ENCODE data around the gene DIP2C. TPM values are rescaled to one million over a fixed set of nuclear protein-coding genes. Genes with fewer than 3 reads are reported as not detected.
"Not testable (repeated sequence)": the region's sequence is repeated elsewhere in the genome, so short reads cannot be mapped to it uniquely, and the experiment has no call there.

The DIP2C gene
- total and polyA plus RNA-seq, 7 experiments from 2014 or later: 1.1 to 8.7 (median 4.5) TPM

DNA sequence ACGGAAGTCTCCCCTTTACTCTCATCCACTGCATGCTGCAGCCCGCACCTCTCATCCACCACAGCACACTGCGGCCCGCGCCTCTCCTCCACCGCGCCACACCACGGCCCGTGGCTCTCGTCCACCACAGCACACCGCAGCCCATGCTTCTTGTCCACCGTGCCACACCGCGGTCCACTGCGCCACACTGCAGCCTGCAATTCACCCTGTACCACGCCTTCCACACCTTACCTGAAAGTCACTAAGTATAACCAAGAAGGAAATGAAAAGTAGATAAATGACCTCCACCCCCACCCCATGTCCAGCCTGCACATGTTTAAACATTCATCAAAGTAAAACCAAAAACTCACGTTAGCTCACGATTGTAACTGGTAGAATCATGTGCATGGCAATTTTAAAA lies 176.1 kb downstream of the DIP2C start:
- Histone ChIP-seq H3K4me1 (ENCODE audit: control insufficient read depth in 2 of 2, insufficient read depth in 2 of 2, low read length in 2 of 2) (no peaks in the 10 kb centered on the region), H3K27ac (ENCODE audit: low read depth, low read length) (no peak overlapping the region), H3K36me3 (ENCODE audit: control insufficient read depth in 2 of 3, insufficient read depth in 3 of 3, low read length in 3 of 3) (no peaks in the 10 kb centered on the region), H3K9me3 (ENCODE audit: control insufficient read depth in 2 of 3, low read length in 3 of 3) (no peaks in the 10 kb centered on the region), H3K27me3 (ENCODE audit: control insufficient read depth in 2 of 2, insufficient read depth in 2 of 2, low read length in 2 of 2) (no peaks in the 10 kb centered on the region), H3K4me3 (ENCODE audit: low read length) (no peak overlapping the region)
- DNase-seq (no peak), ATAC-seq (no peak)
- peaks cover 0 to 9% (median 0%) of the 10 kb centered on the region in 5 donors for H3K27me3 Mint-ChIP-seq
- H3K36me3 Mint-ChIP-seq: no peaks in the 10 kb centered on the region
- ChIA-PET POLR2A (no interaction called here), CTCF (interaction anchor here (0.6 to 0.7 kb wide), 2 partner anchors 45 to 437 kb away, joined by 3 to 5 read pairs; no protein-coding TSS in a partner anchor)
- peak overlapping the region in 1 of 10 donors; percentile 41 for H3K4me3 Mint-ChIP-seq
- peak overlapping the region in 2 of 9 donors; percentile 45 to 76 for H3K27ac Mint-ChIP-seq
- peaks cover 7 to 29% (median 13%) of the 10 kb centered on the region in 7 donors for H3K4me1 Mint-ChIP-seq
- intact Hi-C loops (cut with micrococcal nuclease): loop anchor here in 1 of 2 donors (5.0 to 10.0 kb wide), 2 partner anchors 336 to 561 kb away; no protein-coding TSS in a partner anchor
- H3K9me3 Mint-ChIP-seq: peaks cover 0 to 2% (median 0%) of the 10 kb centered on the region in 11 donors

DNA sequence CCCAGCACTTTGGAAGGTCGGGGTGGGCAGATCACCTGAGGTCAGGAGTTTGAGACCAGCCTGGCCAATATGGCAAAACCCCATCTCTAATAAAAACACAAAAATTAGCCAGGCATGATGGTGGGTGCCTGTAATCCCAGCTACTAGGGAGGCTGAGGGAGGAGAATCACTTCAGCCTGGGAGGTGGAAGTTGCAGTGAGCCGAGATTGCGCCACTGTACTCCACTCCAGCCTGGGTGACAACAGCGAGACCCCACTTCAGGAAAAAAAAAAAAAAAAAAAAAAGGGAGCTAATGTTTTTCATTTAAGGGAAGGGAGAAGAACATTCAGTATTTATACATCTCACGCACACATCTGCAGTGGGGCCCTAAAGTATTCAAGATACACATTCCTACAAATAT lies 176.8 kb downstream of the DIP2C start:
- H3K4me1 ChIP-seq (ENCODE audit: control insufficient read depth in 2 of 2, insufficient read depth in 2 of 2, low read length in 2 of 2); H3K36me3 Mint-ChIP-seq; H3K4me3 ChIP-seq (ENCODE audit: low read length); H3K27me3 Mint-ChIP-seq; H3K27ac Mint-ChIP-seq; POLR2A ChIA-PET; ATAC-seq; H3K9me3 Mint-ChIP-seq; H3K4me3 Mint-ChIP-seq; H3K9me3 ChIP-seq (ENCODE audit: control insufficient read depth in 2 of 3, low read length in 3 of 3); H3K27ac ChIP-seq (ENCODE audit: low read depth, low read length); DNase-seq; H3K27me3 ChIP-seq (ENCODE audit: control insufficient read depth in 2 of 2, insufficient read depth in 2 of 2, low read length in 2 of 2); H3K36me3 ChIP-seq (ENCODE audit: control insufficient read depth in 2 of 3, insufficient read depth in 3 of 3, low read length in 3 of 3): not testable (repeated sequence)
- CTCF ChIA-PET: interaction anchor here (0.6 to 0.7 kb wide), 3 partner anchors 44 to 438 kb away, joined by 3 to 5 read pairs (median 3); no protein-coding TSS in a partner anchor
- peaks cover 7 to 34% (median 13%) of the 10 kb centered on the region in 7 donors for H3K4me1 Mint-ChIP-seq
- intact Hi-C loops (cut with micrococcal nuclease): loop anchor here in 1 of 2 donors (5.0 to 10.0 kb wide), 2 partner anchors 335 to 562 kb away; no protein-coding TSS in a partner anchor

DNA sequence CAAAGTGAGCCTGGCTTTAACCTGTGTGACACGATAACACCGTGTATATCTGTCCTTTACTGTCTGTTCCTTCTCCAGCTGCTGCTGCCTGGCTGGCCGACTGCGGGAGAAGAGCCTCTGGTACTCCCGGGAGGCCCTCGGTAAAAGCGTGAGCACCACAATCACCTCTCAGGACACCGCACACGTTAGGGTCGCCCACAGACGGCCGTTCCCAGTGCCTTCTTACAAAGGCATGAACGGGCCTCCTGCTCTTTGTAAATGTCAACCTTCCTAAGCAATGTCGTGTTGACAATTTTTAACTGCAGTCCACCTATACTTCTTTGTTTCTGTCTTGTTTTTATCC lies 177.6 kb downstream of the DIP2C start:
- Mint-ChIP-seq H3K27me3 (peaks cover 0 to 9% (median 4%) of the 10 kb centered on the region in 5 donors), H3K4me3 (no peak overlapping the region), H3K9me3 (peaks cover 0 to 2% (median 0%) of the 10 kb centered on the region in 11 donors), H3K4me1 (peaks cover 7 to 30% (median 13%) of the 10 kb centered on the region in 7 donors), H3K36me3 (no peaks in the 10 kb centered on the region), H3K27ac (no peak overlapping the region)
- ChIA-PET CTCF (interaction anchor here (0.9 kb wide), 2 partner anchors 61 to 112 kb away, joined by 3 read pairs; no protein-coding TSS in a partner anchor), POLR2A (no interaction called here)
- H3K9me3 ChIP-seq (ENCODE audit: control insufficient read depth in 2 of 3, low read length in 3 of 3): no peaks in the 10 kb centered on the region
- H3K27ac ChIP-seq (ENCODE audit: low read depth, low read length): no peak overlapping the region
- no peaks in the 10 kb centered on the region for H3K4me1 ChIP-seq (ENCODE audit: control insufficient read depth in 2 of 2, insufficient read depth in 2 of 2, low read length in 2 of 2)
- no peak overlapping the region for H3K4me3 ChIP-seq (ENCODE audit: low read length)
- H3K36me3 ChIP-seq (ENCODE audit: control insufficient read depth in 2 of 3, insufficient read depth in 3 of 3, low read length in 3 of 3): no peaks in the 10 kb centered on the region
- intact Hi-C loops (cut with micrococcal nuclease): loop anchor here (2.0 to 10.0 kb wide), 4 partner anchors 61 to 563 kb away; no protein-coding TSS in a partner anchor
- ATAC-seq (no peak), DNase-seq (no peak)
- H3K27me3 ChIP-seq (ENCODE audit: control insufficient read depth in 2 of 2, insufficient read depth in 2 of 2, low read length in 2 of 2): no peaks in the 10 kb centered on the region

DNA sequence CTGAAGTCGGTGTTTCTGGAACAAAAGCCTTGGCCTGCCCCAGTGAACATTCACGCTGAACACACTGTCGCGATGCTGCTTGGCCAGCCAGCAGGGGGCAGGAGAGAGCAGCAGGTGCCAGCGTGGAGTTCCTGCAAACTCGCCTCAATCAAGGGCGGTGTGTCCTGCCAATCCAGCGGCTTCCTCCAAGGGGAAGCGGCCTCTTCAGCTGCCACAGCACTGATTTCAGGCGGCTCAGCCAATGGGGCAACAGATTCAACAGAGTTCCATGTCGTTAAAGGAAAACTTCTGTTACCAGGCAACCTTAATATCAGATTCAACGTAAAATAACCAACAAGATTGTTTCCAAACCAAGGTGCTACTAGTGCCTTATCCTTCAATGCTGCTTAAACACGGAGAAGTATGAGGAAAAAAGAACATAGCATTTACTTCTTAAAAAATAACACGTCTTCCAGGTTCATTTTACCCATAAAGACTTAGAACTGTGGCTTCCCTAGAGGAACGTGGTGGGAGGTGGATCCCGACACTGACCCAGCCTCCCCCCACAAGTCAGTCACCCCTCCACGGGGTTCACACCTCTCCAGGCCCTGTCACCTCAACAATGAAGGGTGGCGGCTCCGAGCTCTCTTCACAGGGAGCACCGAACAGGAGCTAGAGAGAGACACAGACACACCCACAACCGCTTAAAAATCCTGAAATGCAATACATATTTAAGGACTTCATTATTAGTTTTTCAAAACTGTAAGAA lies 178.2 kb downstream of the DIP2C start:
- Mint-ChIP-seq H3K9me3 (peaks cover 0 to 2% (median 0%) of the 10 kb centered on the region in 11 donors), H3K4me3 (peak overlapping the region in 6 of 10 donors; percentile 1 to 41 (median 23)), H3K4me1 (peaks cover 7 to 30% (median 13%) of the 10 kb centered on the region in 7 donors), H3K27me3 (peaks cover 0 to 9% (median 4%) of the 10 kb centered on the region in 5 donors), H3K27ac (peak overlapping the region in 4 of 9 donors; percentile 9 to 89 (median 64)), H3K36me3 (no peaks in the 10 kb centered on the region)
- intact Hi-C loops (cut with micrococcal nuclease): loop anchor here (2.0 to 10.0 kb wide), 4 partner anchors 60 to 564 kb away; no protein-coding TSS in a partner anchor
- ChIA-PET CTCF (interaction anchor here (0.9 kb wide), 2 partner anchors 60 to 112 kb away, joined by 3 read pairs; no protein-coding TSS in a partner anchor), POLR2A (interaction anchor here (1.0 to 1.3 kb wide), 3 partner anchors 25 to 41 kb away, joined by 3 to 4 read pairs (median 4); no protein-coding TSS in a partner anchor)
- Histone ChIP-seq H3K36me3 (ENCODE audit: control insufficient read depth in 2 of 3, insufficient read depth in 3 of 3, low read length in 3 of 3) (no peaks in the 10 kb centered on the region), H3K4me3 (ENCODE audit: low read length) (no peak overlapping the region), H3K27me3 (ENCODE audit: control insufficient read depth in 2 of 2, insufficient read depth in 2 of 2, low read length in 2 of 2) (no peaks in the 10 kb centered on the region), H3K4me1 (ENCODE audit: control insufficient read depth in 2 of 2, insufficient read depth in 2 of 2, low read length in 2 of 2) (no peaks in the 10 kb centered on the region), H3K27ac (ENCODE audit: low read depth, low read length) (no peak overlapping the region), H3K9me3 (ENCODE audit: control insufficient read depth in 2 of 3, low read length in 3 of 3) (no peaks in the 10 kb centered on the region)
- DNase-seq: peak; percentile 55 to 88 (median 71)
- ATAC-seq: peak; percentile 85

DNA sequence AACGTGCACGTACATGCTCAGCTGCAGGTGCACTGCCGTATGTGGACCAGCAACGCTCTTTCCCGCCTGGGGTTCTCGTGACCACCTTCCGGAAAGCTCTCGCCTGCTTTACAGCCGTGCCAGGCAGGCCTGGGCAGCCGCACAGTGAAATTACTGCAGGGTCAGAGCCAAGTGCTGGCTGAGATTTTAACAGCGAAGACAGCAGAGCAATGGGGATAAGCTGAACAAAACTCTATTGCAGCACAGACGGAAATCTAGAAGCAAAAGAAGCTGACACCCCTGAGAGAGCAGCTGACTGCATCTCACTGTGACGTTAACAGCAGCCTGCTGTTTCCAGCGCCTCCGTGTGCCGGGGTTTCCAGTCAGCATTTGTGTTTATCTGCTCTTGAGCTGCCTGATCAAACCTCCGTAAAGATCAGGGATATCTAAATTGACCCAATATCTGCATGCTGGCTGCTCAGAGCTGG lies 179.0 kb downstream of the DIP2C start:
- H3K4me3 Mint-ChIP-seq: peak overlapping the region in 3 of 10 donors; percentile 20 to 41 (median 21)
- intact Hi-C loops (cut with micrococcal nuclease): loop anchor here (2.0 to 10.0 kb wide), 4 partner anchors 60 to 564 kb away; no protein-coding TSS in a partner anchor
- H3K9me3 ChIP-seq (ENCODE audit: control insufficient read depth in 2 of 3, low read length in 3 of 3): no peaks in the 10 kb centered on the region
- peaks cover 0 to 9% (median 4%) of the 10 kb centered on the region in 5 donors for H3K27me3 Mint-ChIP-seq
- peaks cover 7 to 30% (median 13%) of the 10 kb centered on the region in 7 donors for H3K4me1 Mint-ChIP-seq
- peak overlapping the region in 4 of 9 donors; percentile 52 to 89 (median 80) for H3K27ac Mint-ChIP-seq
- no peak overlapping the region for H3K4me3 ChIP-seq (ENCODE audit: low read length)
- ChIA-PET POLR2A (interaction anchor here (1.0 to 1.6 kb wide), 4 partner anchors 23 to 41 kb away, joined by 3 to 7 read pairs (median 4); no protein-coding TSS in a partner anchor), CTCF (interaction anchor here (1.1 kb wide), 1 partner anchor 10 kb away, joined by 3 read pairs; no protein-coding TSS in a partner anchor)
- no peaks in the 10 kb centered on the region for H3K27me3 ChIP-seq (ENCODE audit: control insufficient read depth in 2 of 2, insufficient read depth in 2 of 2, low read length in 2 of 2)
- no peaks in the 10 kb centered on the region for H3K4me1 ChIP-seq (ENCODE audit: control insufficient read depth in 2 of 2, insufficient read depth in 2 of 2, low read length in 2 of 2)
- ATAC-seq: no peak
- no peak overlapping the region for H3K27ac ChIP-seq (ENCODE audit: low read depth, low read length)
- no peaks in the 10 kb centered on the region for H3K36me3 Mint-ChIP-seq
- H3K36me3 ChIP-seq (ENCODE audit: control insufficient read depth in 2 of 3, insufficient read depth in 3 of 3, low read length in 3 of 3): no peaks in the 10 kb centered on the region
- H3K9me3 Mint-ChIP-seq: peaks cover 0 to 2% (median 0%) of the 10 kb centered on the region in 11 donors
- no peak for DNase-seq

DNA sequence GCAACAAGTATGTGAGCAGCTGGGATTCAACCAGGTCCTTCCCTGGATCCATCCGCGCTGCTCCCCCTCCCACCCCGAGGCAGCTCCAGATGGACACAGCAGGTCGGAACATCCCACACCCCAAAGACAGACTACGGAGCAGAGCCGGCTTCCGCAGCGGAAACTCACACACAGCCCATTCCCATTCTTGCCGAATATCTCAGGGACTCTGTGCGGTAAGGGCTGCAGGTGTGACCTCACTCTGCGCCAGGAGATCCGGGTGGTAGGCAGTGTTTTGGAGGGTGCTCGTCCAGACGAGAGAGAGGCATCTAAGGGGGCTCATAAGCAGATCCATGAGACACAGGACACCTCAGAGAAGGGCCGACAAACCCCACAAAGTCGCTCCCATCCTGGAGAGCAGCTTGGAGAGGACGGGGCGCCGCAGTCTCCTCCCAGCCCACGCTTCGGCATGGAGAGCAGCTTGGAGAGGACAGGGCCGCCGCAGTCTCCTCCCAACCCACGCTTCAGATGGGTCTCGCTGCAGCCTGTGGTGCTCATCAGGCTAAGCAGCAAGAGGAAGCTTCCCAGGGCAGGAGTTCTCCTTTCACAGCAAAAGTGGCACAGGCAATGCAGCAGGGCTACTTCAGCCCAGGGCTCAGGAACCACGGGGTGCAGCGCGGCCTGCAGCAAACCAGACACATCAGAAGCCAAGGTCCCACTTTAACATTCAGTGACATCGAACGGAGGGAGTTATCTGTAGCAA lies 179.9 kb downstream of the DIP2C start:
- H3K27me3 ChIP-seq (ENCODE audit: control insufficient read depth in 2 of 2, insufficient read depth in 2 of 2, low read length in 2 of 2): no peaks in the 10 kb centered on the region
- no peaks in the 10 kb centered on the region for H3K36me3 Mint-ChIP-seq
- no peak overlapping the region for H3K4me3 ChIP-seq (ENCODE audit: low read length)
- H3K4me1 ChIP-seq (ENCODE audit: control insufficient read depth in 2 of 2, insufficient read depth in 2 of 2, low read length in 2 of 2): no peaks in the 10 kb centered on the region
- CTCF ChIA-PET: interaction anchor here (1.1 kb wide), 1 partner anchor 9 kb away, joined by 3 read pairs; no protein-coding TSS in a partner anchor
- no peak for ATAC-seq
- no peaks in the 10 kb centered on the region for H3K9me3 ChIP-seq (ENCODE audit: control insufficient read depth in 2 of 3, low read length in 3 of 3)
- H3K4me1 Mint-ChIP-seq: peaks cover 7 to 37% (median 13%) of the 10 kb centered on the region in 7 donors
- H3K4me3 Mint-ChIP-seq: no peak overlapping the region
- no peaks in the 10 kb centered on the region for H3K36me3 ChIP-seq (ENCODE audit: control insufficient read depth in 2 of 3, insufficient read depth in 3 of 3, low read length in 3 of 3)
- intact Hi-C loops (cut with micrococcal nuclease): loop anchor here (2.0 to 10.0 kb wide), 4 partner anchors 59 to 565 kb away; no protein-coding TSS in a partner anchor
- peaks cover 0 to 13% (median 4%) of the 10 kb centered on the region in 5 donors for H3K27me3 Mint-ChIP-seq
- H3K27ac Mint-ChIP-seq: peak overlapping the region in 1 of 9 donors; percentile 38
- peaks cover 0 to 2% (median 0%) of the 10 kb centered on the region in 11 donors for H3K9me3 Mint-ChIP-seq
- POLR2A ChIA-PET: interaction anchor here (1.3 to 1.6 kb wide), 2 partner anchors 22 to 25 kb away, joined by 4 to 7 read pairs; no protein-coding TSS in a partner anchor
- H3K27ac ChIP-seq (ENCODE audit: low read depth, low read length): no peak overlapping the region
- no peak for DNase-seq
